WTC11 (cell line): ENCODE results near the gene SIPA1L3. TPM values are rescaled to one million over a fixed set of nuclear protein-coding genes. Genes with fewer than 3 reads are reported as not detected.

Experiments
- ATAC-seq: fragments of 200-7000 bp; cut with Tn5 transposase; 2 replicates; pipeline ENCODE4 v1.10.0; 2021; ENCODE audit warnings: mild to moderate bottlenecking, moderate library complexity
- CTCF ChIA-PET: fragments of 300-600 bp; sonication (Branson Sonifier 250); formaldehyde crosslinking; loops from one replicate; lab custom pipeline; 2021; ENCODE audit warnings: antibody characterized with exemption; lab: Charles Lee
- POLR2A ChIA-PET: fragments of 350-600 bp; sonication (Branson Sonifier 250); formaldehyde crosslinking; loops from one replicate; lab custom pipeline; 2021; ENCODE audit warnings: antibody characterized with exemption; lab: Charles Lee
- DNase-seq: peaks from one replicate; pipeline ENCODE4 v3.0.0; 2021; ENCODE audit warnings: low spot score
- H3K27ac Mint-ChIP-seq: 2 replicates; pipeline ENCODE4 v1.8.0; 2021; ENCODE audit warnings: mixed read lengths
- H3K27me3 Mint-ChIP-seq: 2 replicates; pipeline ENCODE4 v1.8.0; 2021; ENCODE audit warnings: low read depth, mild to moderate bottlenecking, moderate library complexity, mixed read lengths
- H3K36me3 Mint-ChIP-seq: 2 replicates; pipeline ENCODE4 v1.8.0; 2021; ENCODE audit warnings: mixed read lengths
- H3K4me1 Mint-ChIP-seq: 2 replicates; pipeline ENCODE4 v1.8.0; 2022; ENCODE audit warnings: mixed read lengths
- H3K4me3 Mint-ChIP-seq: 2 replicates; pipeline ENCODE4 v1.8.0; 2021; ENCODE audit warnings: mild to moderate bottlenecking, moderate library complexity, mixed read lengths
- H3K9me3 Mint-ChIP-seq: 2 replicates; pipeline ENCODE4 v1.8.0; 2021; ENCODE audit warnings: mixed read lengths
- AFF4 ChIP-seq: sonication (generic); formaldehyde crosslinking; IDR thresholded peaks from 2 replicates; pipeline ENCODE4 v1.8.1; 2023; ENCODE audit warnings: mild to moderate bottlenecking, missing genetic modification reagents, borderline replicate concordance
- CBFB ChIP-seq: sonication (generic); formaldehyde crosslinking; IDR thresholded peaks from 2 replicates; pipeline ENCODE4 v1.8.1; 2022; ENCODE audit warnings: mild to moderate bottlenecking, low read depth, missing genetic modification reagents
- CREM ChIP-seq: sonication (generic); formaldehyde crosslinking; IDR thresholded peaks from 2 replicates; pipeline ENCODE4 v1.8.1; 2022; ENCODE audit warnings: mild to moderate bottlenecking, missing genetic modification reagents, moderate library complexity
- E2F1 ChIP-seq: sonication (generic); formaldehyde crosslinking; IDR thresholded peaks from 2 replicates; pipeline ENCODE4 v1.8.0; 2022; ENCODE audit warnings: mild to moderate bottlenecking, missing genetic modification reagents
- EMX1 ChIP-seq: fragments of 250-450 bp; sonication (Bioruptor Pico); IDR thresholded peaks from 2 replicates; pipeline ENCODE4 v1.8.0; 2021; ENCODE audit warnings: mild to moderate bottlenecking
- ETV6 ChIP-seq: sonication (generic); formaldehyde crosslinking; IDR thresholded peaks from 2 replicates; pipeline ENCODE4 v1.8.1; 2022; ENCODE audit warnings: mild to moderate bottlenecking, missing genetic modification reagents
- FOXJ3 ChIP-seq: sonication (generic); formaldehyde crosslinking; IDR thresholded peaks from 2 replicates; pipeline ENCODE4 v1.9.0; 2021; ENCODE audit warnings: missing genetic modification reagents, mild to moderate bottlenecking, borderline replicate concordance
- FOXP1 ChIP-seq: sonication (generic); formaldehyde crosslinking; IDR thresholded peaks from 2 replicates; pipeline ENCODE4 v1.8.0; 2022; ENCODE audit warnings: missing genetic modification reagents, mild to moderate bottlenecking, moderate library complexity, borderline replicate concordance
- IRF2 ChIP-seq: sonication (generic); formaldehyde crosslinking; IDR thresholded peaks from 2 replicates; pipeline ENCODE4 v1.8.0; 2022; ENCODE audit warnings: low read depth, missing genetic modification reagents, borderline replicate concordance
- MAX ChIP-seq: sonication (generic); formaldehyde crosslinking; IDR thresholded peaks from 2 replicates; pipeline ENCODE4 v1.8.0; 2022; ENCODE audit warnings: mild to moderate bottlenecking, missing genetic modification reagents
- MXD4 ChIP-seq: fragments of 250-450 bp; sonication (Bioruptor Pico); IDR thresholded peaks from 2 replicates; pipeline ENCODE4 v1.8.0; 2021; ENCODE audit warnings: mild to moderate bottlenecking, moderate library complexity, borderline replicate concordance
- MYBL2 ChIP-seq: sonication (generic); formaldehyde crosslinking; IDR thresholded peaks from 2 replicates; pipeline ENCODE4 v1.8.1; 2023; ENCODE audit warnings: mild to moderate bottlenecking, moderate library complexity, missing genetic modification reagents
- NR2C2 ChIP-seq: sonication (generic); formaldehyde crosslinking; IDR thresholded peaks from 2 replicates; pipeline ENCODE4 v1.8.0; 2022; ENCODE audit warnings: mild to moderate bottlenecking, missing genetic modification reagents
- PRDM15 ChIP-seq: sonication (generic); formaldehyde crosslinking; IDR thresholded peaks from 2 replicates; pipeline ENCODE4 v1.8.0; 2022; ENCODE audit warnings: missing genetic modification reagents
- PRRX2 ChIP-seq: fragments of 250-450 bp; sonication (Bioruptor Pico); IDR thresholded peaks from 2 replicates; pipeline ENCODE4 v1.8.0; 2021; ENCODE audit warnings: mild to moderate bottlenecking
- SP1 ChIP-seq: sonication (generic); formaldehyde crosslinking; conservative IDR thresholded peaks from 2 replicates; pipeline ENCODE4 v1.8.1; 2022; ENCODE audit warnings: missing genetic modification reagents
- TEAD1 ChIP-seq: sonication (generic); formaldehyde crosslinking; IDR thresholded peaks from 2 replicates; pipeline ENCODE4 v1.8.0; 2022; ENCODE audit warnings: mild to moderate bottlenecking, missing genetic modification reagents
- TP53 ChIP-seq: sonication (generic); formaldehyde crosslinking; IDR thresholded peaks from 2 replicates; pipeline ENCODE4 v1.8.1; 2023; ENCODE audit warnings: mild to moderate bottlenecking, missing genetic modification reagents
- USF2 ChIP-seq: sonication (generic); formaldehyde crosslinking; IDR thresholded peaks from 2 replicates; pipeline ENCODE4 v1.8.1; 2023; ENCODE audit warnings: mild to moderate bottlenecking, missing genetic modification reagents, moderate library complexity
- ZBTB21 ChIP-seq: sonication (generic); formaldehyde crosslinking; IDR thresholded peaks from 2 replicates; pipeline ENCODE4 v1.8.1; 2023; ENCODE audit warnings: mild to moderate bottlenecking, missing genetic modification reagents, borderline replicate concordance
- ZNF138 ChIP-seq: sonication (generic); formaldehyde crosslinking; conservative IDR thresholded peaks from 2 replicates; pipeline ENCODE4 v1.8.1; 2022; ENCODE audit warnings: mild to moderate bottlenecking, moderate library complexity, missing genetic modification reagents
- ZNF219 ChIP-seq: sonication (generic); formaldehyde crosslinking; IDR thresholded peaks from 2 replicates; pipeline ENCODE4 v1.8.0; 2023; ENCODE audit warnings: missing genetic modification reagents, mild to moderate bottlenecking, borderline replicate concordance
- ZNF232 ChIP-seq: sonication (generic); formaldehyde crosslinking; IDR thresholded peaks from 2 replicates; pipeline ENCODE4 v1.8.0; 2022; ENCODE audit warnings: mild to moderate bottlenecking, missing genetic modification reagents
- ZNF416 ChIP-seq: fragments of 250-450 bp; sonication (Bioruptor Pico); IDR thresholded peaks from 2 replicates; pipeline ENCODE4 v1.9.0; 2021; ENCODE audit warnings: mild to moderate bottlenecking, inconsistent platforms
- total RNA-seq: library from RNA; stranded (reverse); gene quantifications from 3 replicates; pipeline ENCODE4 v1.2.3, GENCODE V29; 2021

Gene SIPA1L3
- total RNA-seq, 1 experiment from 2014 or later: 41.5 TPM

GRCh38 chr19:37998801-37999308 lies 91.8 kb downstream of the SIPA1L3 start:
- ATAC-seq (no peak), DNase-seq (no peak)
- TF ChIP-seq MAX (CRISPR knock-in tag): no peak
- no peak for TF ChIP-seq ZNF219 (CRISPR knock-in tag)
- no peak for TF ChIP-seq NR2C2 (CRISPR knock-in tag)
- no peak for TF ChIP-seq ZBTB21 (CRISPR knock-in tag)
- no peak for TF ChIP-seq AFF4 (CRISPR knock-in tag)
- no peak for TF ChIP-seq SP1
- no peak for TF ChIP-seq TP53 (CRISPR knock-in tag)
- no peak for TF ChIP-seq MYBL2 (CRISPR knock-in tag)
- TF ChIP-seq FOXJ3 (CRISPR knock-in tag): no peak
- TF ChIP-seq ZNF416: no peak
- TF ChIP-seq FOXP1 (CRISPR knock-in tag): no peak
- POLR2A ChIA-PET: no interaction called here
- H3K27ac Mint-ChIP-seq: no peak overlapping the region
- H3K4me3 Mint-ChIP-seq: no peak overlapping the region
- CTCF ChIA-PET: interaction anchor here (0.6 to 1.0 kb wide), 3 partner anchors 20 to 404 kb away, joined by 3 read pairs; partner anchors contain the start of gene WDR87
- H3K36me3 Mint-ChIP-seq: 0 out of 2 replicates have a peak, but pooled peaks cover 3% of the 10 kb centered on the region
- peaks cover 7% of the 10 kb centered on the region; the same call in 1 of the 2 replicates for H3K4me1 Mint-ChIP-seq
- no peaks in the 10 kb centered on the region for H3K27me3 Mint-ChIP-seq
- H3K9me3 Mint-ChIP-seq: no peaks in the 10 kb centered on the region

- no peak for DNase-seq
- TF ChIP-seq ETV6 (CRISPR knock-in tag): no peak
- no peak for TF ChIP-seq IRF2 (CRISPR knock-in tag)
- no peak for TF ChIP-seq USF2 (CRISPR knock-in tag)
- TF ChIP-seq CREM (CRISPR knock-in tag): no peak
- no peak for TF ChIP-seq ZNF138 (CRISPR knock-in tag)
- TF ChIP-seq ZNF232 (CRISPR knock-in tag): no peak
- TF ChIP-seq PRRX2 (CRISPR knock-in tag): no peak
- TF ChIP-seq MXD4 (CRISPR knock-in tag): no peak
- TF ChIP-seq E2F1 (CRISPR knock-in tag): no peak
- TF ChIP-seq PRDM15 (CRISPR knock-in tag): no peak
- TF ChIP-seq CBFB: no peak
- no peak for TF ChIP-seq TEAD1
- no peak for TF ChIP-seq EMX1 (CRISPR knock-in tag)
- no peak for TF ChIP-seq MYBL2 (CRISPR knock-in tag)
- no peak for TF ChIP-seq SP1
- no peak for TF ChIP-seq MAX (CRISPR knock-in tag)
- Mint-ChIP-seq H3K4me1 (peaks cover 7% of the 10 kb centered on the region; the same call in 1 of the 2 replicates), H3K9me3 (no peaks in the 10 kb centered on the region), H3K4me3 (no peak overlapping the region), H3K27ac (no peak overlapping the region), H3K36me3 (0 out of 2 replicates have a peak, but pooled peaks cover 2% of the 10 kb centered on the region), H3K27me3 (no peaks in the 10 kb centered on the region)
- ATAC-seq: no peak
- CTCF ChIA-PET: interaction anchor here (0.6 to 1.0 kb wide), 3 partner anchors 19 to 403 kb away, joined by 3 read pairs; partner anchors contain the start of gene WDR87
- POLR2A ChIA-PET: no interaction called here
Measured at GRCh38 chr19:37999309-38000213, 92.6 kb downstream of the SIPA1L3 start.
